ENCODE results near the gene WDR48. TPM values are rescaled to one million over a fixed set of nuclear protein-coding genes. Genes with fewer than 3 reads are reported as not detected.

The WDR48 gene
- total RNA-seq, 3 donors from 2014 or later: 33.0 to 46.8 (median 37.5) TPM

GRCh38 chr3:39112113-39112512 lies 60.3 kb downstream of the WDR48 start:
- Histone ChIP-seq H3K36me3 (ENCODE audit: low read depth) (no peaks in the 10 kb centered on the region), H3K4me1 (ENCODE audit: low read depth) (peaks cover 7% of the 10 kb centered on the region), H3K4me3 (no peak overlapping the region), H3K9me3 (no peaks in the 10 kb centered on the region)
- no peak for DNase-seq
- intact Hi-C loops (cut with DNase I, micrococcal nuclease): no loop called here
- ATAC-seq: no peak
- TF ChIP-seq CTCF (IDR thresholded peaks at IDR 0.05): no peak

- ATAC-seq (no peak), DNase-seq (no peak)
- Histone ChIP-seq H3K4me3 (no peak overlapping the region), H3K4me1 (ENCODE audit: low read depth) (peaks cover 7% of the 10 kb centered on the region), H3K36me3 (ENCODE audit: low read depth) (no peaks in the 10 kb centered on the region), H3K9me3 (no peaks in the 10 kb centered on the region)
- TF ChIP-seq CTCF (IDR thresholded peaks at IDR 0.05): no peak
- intact Hi-C loops (cut with DNase I, micrococcal nuclease): no loop called here
Measured at GRCh38 chr3:39112535-39112934, 60.7 kb downstream of the WDR48 start.

- no peak overlapping the region for H3K4me3 ChIP-seq
- DNase-seq (no peak), ATAC-seq (no peak)
- no peaks in the 10 kb centered on the region for H3K9me3 ChIP-seq
- H3K36me3 ChIP-seq (ENCODE audit: low read depth): no peaks in the 10 kb centered on the region
- peaks cover under 1% of the 10 kb centered on the region for H3K4me1 ChIP-seq (ENCODE audit: low read depth)
- intact Hi-C loops (cut with DNase I, micrococcal nuclease): no loop called here
- TF ChIP-seq CTCF (IDR thresholded peaks at IDR 0.05): no peak
Measured at GRCh38 chr3:39113291-39113690, 61.5 kb downstream of the WDR48 start.

- no peak overlapping the region for H3K4me3 ChIP-seq
- no peak for TF ChIP-seq CTCF (IDR thresholded peaks at IDR 0.05)
- H3K9me3 ChIP-seq: no peaks in the 10 kb centered on the region
- no peak for ATAC-seq
- DNase-seq: no peak
- no peaks in the 10 kb centered on the region for H3K4me1 ChIP-seq (ENCODE audit: low read depth)
- intact Hi-C loops (cut with DNase I, micrococcal nuclease): no loop called here
- H3K36me3 ChIP-seq (ENCODE audit: low read depth): no peaks in the 10 kb centered on the region
Measured at GRCh38 chr3:39114456-39114855, 62.6 kb downstream of the WDR48 start.

- no peak for DNase-seq
- intact Hi-C loops (cut with DNase I, micrococcal nuclease): no loop called here
Measured at GRCh38 chr3:39115870-39116269, 64.1 kb downstream of the WDR48 start.

More at GRCh38 chr3:39115870-39116269, 64.1 kb downstream of the WDR48 start:
- Histone ChIP-seq H3K9me3 (no peaks in the 10 kb centered on the region), H3K4me1 (ENCODE audit: low read depth) (no peaks in the 10 kb centered on the region), H3K36me3 (ENCODE audit: low read depth) (no peaks in the 10 kb centered on the region), H3K4me3 (no peak overlapping the region)
- no peak for ATAC-seq
- TF ChIP-seq CTCF (IDR thresholded peaks at IDR 0.05): no peak

Measured in mucosa of descending colon (tissue), 3 donors.